K562 (cell line): Measurements from ENCODE around the gene SLC19A1. TPM values are rescaled to one million over a fixed set of nuclear protein-coding genes. Genes with fewer than 3 reads are reported as not detected.

Source experiments
- ATAC-seq: fragments of 200-7000 bp; cut with Tn5 transposase; 3 replicates; pipeline ENCODE4 v1.9.1; 2020; ENCODE audit warnings: moderate library complexity
- BruUV-seq: library from RNA; stranded (reverse); fragments of 400-500 nt; replicated peaks from 2 replicates; lab custom pipeline; 2021; lab: Mats Ljungman, UMichigan
- CTCF ChIA-PET: fragments of 300-600 bp; formaldehyde crosslinking; extraction: SDS; loops from one replicate; lab custom pipeline; 2021; ENCODE audit warnings: low intra/inter-chr PET ratio; lab: Yijun Ruan, JAX
- POLR2A ChIA-PET: fragments of 300-600, 350-650 bp; sonication (Branson Sonifier 250); formaldehyde crosslinking; extraction: SDS; loops from one replicate; lab custom pipeline; 2021; ENCODE audit warnings: antibody characterized with exemption, inconsistent platforms; lab: Yijun Ruan, JAX
- DNase-seq, 4 experiments: peaks; one replicate each; pipeline versions ENCODE4 v3.0.0 to v3.0.0-alpha.2; 2011 to 2018; ENCODE audit warnings: low spot score in 3 of 4, mixed read lengths in 3 of 4; ENCODE audit errors: extremely low read depth in 1 of 4
- FAIRE-seq: peaks from 2 replicates; lab custom pipeline; 2011; peaks lifted over from hg19 to GRCh38; lab: Jason Lieb, UNC
- H2AFZ ChIP-seq: 2 replicates; pipeline ENCODE4 v1.6.0; 2011; ENCODE audit warnings: low read depth, low read length, control low read depth, inconsistent platforms
- H3K27ac ChIP-seq: fragments of 200-600 bp; 3 replicates; pipeline ENCODE4 v1.8.0; 2011; ENCODE audit warnings: low read depth, mild to moderate bottlenecking, control low read depth, inconsistent platforms, low read length, moderate library complexity, mixed read lengths; ENCODE audit errors: extremely low read depth
- H3K27me3 ChIP-seq, 2 experiments: fragments of 300-600 bp in 1 of 2; 2 replicates in 1 of 2; 3 replicates in 1 of 2; pipeline versions ENCODE4 v1.6.0 to v1.8.0; 2011; ENCODE audit warnings: inconsistent platforms in 2 of 2, low read length in 2 of 2, mild to moderate bottlenecking in 1 of 2, mixed read lengths in 1 of 2, moderate library complexity in 1 of 2; ENCODE audit not compliant: control insufficient read depth in 2 of 2, insufficient read depth in 2 of 2
- H3K36me3 ChIP-seq: fragments of 300-600 bp; 3 replicates; pipeline ENCODE4 v1.8.0; 2011; ENCODE audit warnings: mild to moderate bottlenecking, low read length, inconsistent platforms; ENCODE audit not compliant: control insufficient read depth, insufficient read depth
- H3K4me1 ChIP-seq, 2 experiments: fragments of 200-600 bp in 1 of 2; replicated peaks in 1 of 2; 2 replicates in 1 of 2; 3 replicates in 1 of 2; pipeline versions ENCODE4 v1.5.1 to v1.8.0; 2011; ENCODE audit warnings: inconsistent platforms in 2 of 2, low read length in 2 of 2, mild to moderate bottlenecking in 1 of 2, mixed read lengths in 1 of 2, moderate library complexity in 1 of 2; ENCODE audit not compliant: control insufficient read depth in 2 of 2, insufficient read depth in 2 of 2
- H3K4me2 ChIP-seq: 2 replicates; pipeline ENCODE4 v1.6.1; 2011; ENCODE audit warnings: low read length, control low read depth, inconsistent platforms, mixed read lengths; ENCODE audit not compliant: insufficient read depth
- H3K4me3 ChIP-seq: fragments of 200-600 bp; sonication (generic), shearing (Covaris generic); 2 replicates; pipeline ENCODE4 v1.5.1; 2016; ENCODE audit warnings: control low read depth, inconsistent platforms
- H3K79me2 ChIP-seq: fragments of 200-600 bp; 3 replicates; pipeline ENCODE4 v1.8.0; 2011; ENCODE audit warnings: low read length, inconsistent platforms; ENCODE audit not compliant: control insufficient read depth, insufficient read depth
- H3K9ac ChIP-seq, 2 experiments: 2 replicates each; pipeline versions ENCODE4 v1.6.0 to v1.6.1; 2011; ENCODE audit warnings: low read depth in 2 of 2, low read length in 2 of 2, control low read depth in 1 of 2, inconsistent platforms in 1 of 2, mild to moderate bottlenecking in 1 of 2, mixed read lengths in 1 of 2; ENCODE audit not compliant: insufficient read depth in 1 of 2
- H3K9me1 ChIP-seq: one replicate; pipeline ENCODE4 v1.6.0; 2011; ENCODE audit warnings: inconsistent platforms, mild to moderate bottlenecking, low read length, moderate library complexity; ENCODE audit not compliant: control insufficient read depth, insufficient read depth
- H3K9me3 ChIP-seq: replicated peaks from 2 replicates; pipeline ENCODE4 v1.5.1; 2011; ENCODE audit warnings: low read depth, low read length, inconsistent platforms; ENCODE audit not compliant: control insufficient read depth, insufficient read depth
- H4K20me1 ChIP-seq: replicated peaks from 2 replicates; pipeline ENCODE4 v1.6.1; 2011; ENCODE audit warnings: low read length, inconsistent platforms, mixed read lengths; ENCODE audit not compliant: control insufficient read depth, insufficient read depth
- ARHGAP35 ChIP-seq: fragments of 450-650 bp; IDR thresholded peaks from 2 replicates; pipeline ENCODE4 v1.6.1; 2018; ENCODE audit not compliant: partially characterized antibody
- EZH2 ChIP-seq: IDR thresholded peaks from 2 replicates; pipeline ENCODE4 v1.6.1; 2012; ENCODE audit warnings: low read depth, mild to moderate bottlenecking, inconsistent platforms, low read length, borderline replicate concordance
- FOSL1 ChIP-seq: fragments of 200-800 bp; sonication (Bioruptor generic); conservative IDR thresholded peaks from 2 replicates; pipeline ENCODE4 v1.6.1; 2016; ENCODE audit warnings: missing genetic modification characterization, missing compliant biosample characterization
- FOXA1 ChIP-seq: fragments of 450-650 bp; IDR thresholded peaks from 2 replicates; pipeline ENCODE4 v1.6.1; 2016; ENCODE audit warnings: mild to moderate bottlenecking, borderline replicate concordance
- LEF1 ChIP-seq: fragments of 450-650 bp; IDR thresholded peaks from 2 replicates; pipeline ENCODE4 v1.6.1; 2016; ENCODE audit warnings: mild to moderate bottlenecking
- MAZ ChIP-seq, 2 experiments: fragments of 450-650 bp in 1 of 2; sonication (generic) in 1 of 2; formaldehyde crosslinking; IDR thresholded peaks in 1 of 2; conservative IDR thresholded peaks in 1 of 2; 2 replicates each; pipeline versions ENCODE4 v1.4.0 to v1.5.0; 2020; ENCODE audit warnings: mild to moderate bottlenecking in 1 of 2, missing genetic modification reagents in 1 of 2
- MEIS2 ChIP-seq: fragments of 450-650 bp; IDR thresholded peaks from 2 replicates; pipeline ENCODE4 v1.6.1; 2014; ENCODE audit warnings: mild to moderate bottlenecking; ENCODE audit not compliant: partially characterized antibody
- MTF1 ChIP-seq: fragments of 250-450 bp; sonication (Bioruptor Pico); IDR thresholded peaks from 2 replicates; pipeline ENCODE4 v1.9.0; 2021; ENCODE audit warnings: moderate library complexity, mild to moderate bottlenecking, inconsistent platforms, borderline replicate concordance
- NFIC ChIP-seq: fragments of 450-650 bp; IDR thresholded peaks from 2 replicates; pipeline ENCODE4 v1.6.1; 2017; ENCODE audit warnings: mild to moderate bottlenecking, inconsistent platforms
- SUPT5H ChIP-seq: fragments of 450-650 bp; IDR thresholded peaks from 2 replicates; pipeline ENCODE4 v1.6.1; 2016
- ZFP36 ChIP-seq: fragments of 150-350 bp; IDR thresholded peaks from 2 replicates; pipeline ENCODE4 v1.6.1; 2018; ENCODE audit warnings: low read length, low read depth; ENCODE audit not compliant: partially characterized antibody
- ZNF318 ChIP-seq, 2 experiments: fragments of 450-650 bp; IDR thresholded peaks; 2 replicates each; pipeline ENCODE4 v1.6.1; 2016; ENCODE audit warnings: mild to moderate bottlenecking in 2 of 2, borderline replicate concordance in 1 of 2, low read depth in 1 of 2, moderate library complexity in 1 of 2
- WGBS: fragments of 100-300 bp; shearing (Covaris generic); methylation state at CpG from one replicate; pipeline ENCODE4 v1.1.6; 2016; ENCODE audit warnings: low coverage, mixed read lengths; ENCODE audit not compliant: insufficient coverage; ENCODE audit errors: missing lambda C conversion rate; 5-methylcytosine and 5-hydroxymethylcytosine counted together
- in situ Hi-C: fragments of 300-500 bp; cut with MboI; formaldehyde crosslinking; loops from 4 replicates; pipeline ENCODE4 v1.15.0; 2018; ENCODE audit warnings: inconsistent platforms, mixed read lengths
- intact Hi-C: fragments of 100-400 bp; cut with micrococcal nuclease; formaldehyde crosslinking; loops from 2 replicates; pipeline ENCODE4 v1.14.2; 2022
- polyA plus RNA-seq, 8 experiments: library from polyadenylated mRNA; depleted of rRNA in 4 of 8; stranded (reverse) in 5 of 8; unstranded in 3 of 8; fragments of >200 nt; fragmentation: Nextera tagmentation in 2 of 8; fragmentation: Illumina TruSeq in 1 of 8; extraction: Ambion mirVana in 2 of 8; extraction: Trizol in 1 of 8; gene quantifications; 2 replicates each; pipeline versions ENCODE4 v1.2.1 to v1.2.3, GENCODE V29; 2011 to 2014; ENCODE audit warnings: inconsistent platforms in 1 of 8, missing spikeins in 1 of 8
- total RNA-seq, 7 experiments: library from RNA; depleted of rRNA in 6 of 7; stranded (reverse); fragments of >200 nt in 6 of 7; fragmentation: Illumina TruSeq in 2 of 7; extraction: Trizol in 2 of 7; gene quantifications; 2 replicates each; pipeline versions ENCODE4 v1.2.1 to v1.2.3, GENCODE V29; 2011 to 2021; ENCODE audit warnings: low replicate concordance in 1 of 7

Gene SLC19A1
- total and polyA plus RNA-seq, 9 of the 15 experiments (the other 6 are each of a cell fraction or from before 2014, with no cell fraction given) = 0.65 to 88.7 (median 12.0) TPM

GRCh38 chr21:45524756-45525152 is 17.5 kb downstream of the SLC19A1 start (continued):
- TF ChIP-seq MEIS2 = no peak
- TF ChIP-seq ZFP36 = no peak
- TF ChIP-seq FOXA1 = no peak

GRCh38 chr21:45523411-45524101 is 18.7 kb downstream of the SLC19A1 start:
- DNase-seq = no peak
- FAIRE-seq = no peak
- POLR2A ChIA-PET = interaction anchor here (0.6 to 0.8 kb wide), 3 partner anchors 12 to 724 kb away, joined by 3 to 4 read pairs (median 3); no protein-coding TSS in a partner anchor
- Histone ChIP-seq H3K4me3 (no peak overlapping the region), H4K20me1 (no peaks in the 10 kb centered on the region), H3K36me3 (peaks cover 87% of the 10 kb centered on the region), H3K4me1 (peaks cover 0 to 9% of the 10 kb centered on the region in 2 experiments; a peak in 1 of 5 replicates), H3K27ac (no peak overlapping the region), H3K27me3 (no peaks in the 10 kb centered on the region), H3K9ac (no peak overlapping the region), H3K9me3 (no peaks in the 10 kb centered on the region), H3K4me2 (no peak overlapping the region), H2AFZ (no peak overlapping the region), H3K9me1 (no peaks in the 10 kb centered on the region), H3K79me2 (peaks cover 16% of the 10 kb centered on the region; the same call in 2 of the 3 replicates)
- intact Hi-C loops = no loop called here
- WGBS = 95% methylated on average over 16 of the region's 16 CpGs
- CTCF ChIA-PET = no interaction called here
- no peak for ATAC-seq
- BruUV-seq = no TSS peak
- in situ Hi-C loops = no loop called here
- no peak for TF ChIP-seq MTF1 (CRISPR knock-in tag)
- 0 out of 2 replicates have a peak, but pooled peaks have one; percentile 24 for TF ChIP-seq SUPT5H
- TF ChIP-seq ZNF318 (IDR thresholded peaks at IDR 0.05; ENCODE audit: borderline replicate concordance in 1 of 2, low read depth in 1 of 2) = no peak
- TF ChIP-seq LEF1 = no peak
- no peak for TF ChIP-seq MAZ (CRISPR knock-in tag; conservative IDR thresholded peaks at IDR 0.05 in 1 of 2, IDR thresholded peaks at IDR 0.05 in 1 of 2)
- no peak for TF ChIP-seq EZH2
- no peak for TF ChIP-seq FOSL1 (tag)
- no peak for TF ChIP-seq ARHGAP35
- peak; percentile 64 for TF ChIP-seq NFIC
